ENCODE measurements around the gene GREB1.

GRCh38 chr2:11524470-11524869 is 9.4 kb upstream of the GREB1 start:
- no peak for TF ChIP-seq CTCF (IDR thresholded peaks at IDR 0.05; ENCODE audit: low read depth, low read length)
- no peak for TF ChIP-seq EZH2phosphoT487 (IDR thresholded peaks at IDR 0.05; ENCODE audit: low read depth)

All from OCI-LY3 (cell line).